ENCODE data around the gene ITCH. TPM values are rescaled to one million over a fixed set of nuclear protein-coding genes. Genes with fewer than 3 reads are reported as not detected.

The ITCH gene
- polyA plus RNA-seq, 1 donor from 2014 or later: 39.5 TPM

- H3K36me3 ChIP-seq (ENCODE audit: insufficient read depth, low read length): no peaks in the 10 kb centered on the region
Measured at GRCh38 chr20:34461779-34462087, 98.7 kb downstream of the ITCH start.

DNA sequence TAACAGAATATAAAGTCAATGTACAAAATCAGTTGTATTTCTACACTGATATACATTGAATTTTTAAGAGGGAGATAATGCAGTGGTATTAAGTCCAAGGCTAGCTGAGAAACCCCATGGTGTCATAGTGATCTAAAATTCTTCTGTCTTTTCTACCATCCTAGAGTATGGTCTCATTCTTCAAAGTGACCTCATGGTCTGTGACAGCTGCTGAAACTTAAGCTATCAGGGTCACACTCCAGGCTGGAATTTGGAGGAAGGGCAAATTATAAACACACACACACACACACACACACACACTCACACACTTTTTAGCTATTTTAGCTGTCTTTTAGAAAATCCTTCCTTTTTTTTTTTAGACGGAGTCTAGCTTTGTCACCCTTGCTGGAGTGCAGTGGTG is 105.9 kb downstream of the ITCH start:
- H3K79me2 ChIP-seq (replicated peaks; ENCODE audit: insufficient read depth, low read length): no peaks in the 10 kb centered on the region
- H2AFZ ChIP-seq (ENCODE audit: low read depth, low read length): no peak overlapping the region
- no peaks in the 10 kb centered on the region for H3K9me2 ChIP-seq (ENCODE audit: insufficient read depth, low read length)
- H3K9me3 ChIP-seq (ENCODE audit: low read length): no peaks in the 10 kb centered on the region
- H3K27me3 ChIP-seq (ENCODE audit: insufficient read depth, low read depth, low read length): no peaks in the 10 kb centered on the region
- no peak for TF ChIP-seq EZH2 (IDR thresholded peaks at IDR 0.05; ENCODE audit: borderline replicate concordance, insufficient read depth, low read length, poor library complexity, severe bottlenecking)
- TF ChIP-seq RAD21 (conservative IDR thresholded peaks at IDR 0.05): no peak
- no peak for TF ChIP-seq REST (IDR thresholded peaks at IDR 0.05; ENCODE audit: borderline replicate concordance)
- TF ChIP-seq SMC3 (conservative IDR thresholded peaks at IDR 0.05; ENCODE audit: poor library complexity): no peak
- no peak for TF ChIP-seq TAF1 (IDR thresholded peaks at IDR 0.05; ENCODE audit: low read depth)
- no peak for TF ChIP-seq POLR2AphosphoS5 (IDR thresholded peaks at IDR 0.05)
- TF ChIP-seq EP300 (conservative IDR thresholded peaks at IDR 0.05; ENCODE audit: poor library complexity, severe bottlenecking): no peak
- TF ChIP-seq, protein P1, sequence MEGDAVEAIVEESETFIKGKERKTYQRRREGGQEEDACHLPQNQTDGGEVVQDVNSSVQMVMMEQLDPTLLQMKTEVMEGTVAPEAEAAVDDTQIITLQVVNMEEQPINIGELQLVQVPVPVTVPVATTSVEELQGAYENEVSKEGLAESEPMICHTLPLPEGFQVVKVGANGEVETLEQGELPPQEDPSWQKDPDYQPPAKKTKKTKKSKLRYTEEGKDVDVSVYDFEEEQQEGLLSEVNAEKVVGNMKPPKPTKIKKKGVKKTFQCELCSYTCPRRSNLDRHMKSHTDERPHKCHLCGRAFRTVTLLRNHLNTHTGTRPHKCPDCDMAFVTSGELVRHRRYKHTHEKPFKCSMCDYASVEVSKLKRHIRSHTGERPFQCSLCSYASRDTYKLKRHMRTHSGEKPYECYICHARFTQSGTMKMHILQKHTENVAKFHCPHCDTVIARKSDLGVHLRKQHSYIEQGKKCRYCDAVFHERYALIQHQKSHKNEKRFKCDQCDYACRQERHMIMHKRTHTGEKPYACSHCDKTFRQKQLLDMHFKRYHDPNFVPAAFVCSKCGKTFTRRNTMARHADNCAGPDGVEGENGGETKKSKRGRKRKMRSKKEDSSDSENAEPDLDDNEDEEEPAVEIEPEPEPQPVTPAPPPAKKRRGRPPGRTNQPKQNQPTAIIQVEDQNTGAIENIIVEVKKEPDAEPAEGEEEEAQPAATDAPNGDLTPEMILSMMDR (IDR thresholded peaks at IDR 0.05; ENCODE audit: poor library complexity, severe bottlenecking): no peak
- no peak overlapping the region for H3K9ac ChIP-seq (ENCODE audit: low read length)
- no peaks in the 10 kb centered on the region for H3K36me3 ChIP-seq (ENCODE audit: insufficient read depth, low read length)
- H3K4me2 ChIP-seq (ENCODE audit: low read length): no peak overlapping the region
- H3F3A ChIP-seq (ENCODE audit: insufficient read depth, low read length, poor library complexity, severe bottlenecking): no peaks in the 10 kb centered on the region
- H3K4me3 ChIP-seq (ENCODE audit: low read length): no peak overlapping the region
- no peak overlapping the region for H3K27ac ChIP-seq (ENCODE audit: low read length)
- no peaks in the 10 kb centered on the region for H4K20me1 ChIP-seq (ENCODE audit: insufficient read depth)

More at GRCh38 chr20:34461779-34462087, 98.7 kb downstream of the ITCH start:
- no peak for TF ChIP-seq EZH2 (IDR thresholded peaks at IDR 0.05; ENCODE audit: borderline replicate concordance, insufficient read depth, low read length, poor library complexity, severe bottlenecking)
- TF ChIP-seq POLR2AphosphoS5 (IDR thresholded peaks at IDR 0.05): no peak
- TF ChIP-seq TAF1 (IDR thresholded peaks at IDR 0.05; ENCODE audit: low read depth): no peak
- H3K4me2 ChIP-seq (ENCODE audit: low read length): no peak overlapping the region
- H3F3A ChIP-seq (ENCODE audit: insufficient read depth, low read length, poor library complexity, severe bottlenecking): no peaks in the 10 kb centered on the region
- no peak overlapping the region for H2AFZ ChIP-seq (ENCODE audit: low read depth, low read length)
- H3K9me2 ChIP-seq (ENCODE audit: insufficient read depth, low read length): no peaks in the 10 kb centered on the region
- H3K9me3 ChIP-seq (ENCODE audit: low read length): no peaks in the 10 kb centered on the region
- no peak overlapping the region for H3K27ac ChIP-seq (ENCODE audit: low read length)
- no peaks in the 10 kb centered on the region for H4K20me1 ChIP-seq (ENCODE audit: insufficient read depth)
- H3K27me3 ChIP-seq (ENCODE audit: insufficient read depth, low read depth, low read length): no peaks in the 10 kb centered on the region
- no peaks in the 10 kb centered on the region for H3K79me2 ChIP-seq (replicated peaks; ENCODE audit: insufficient read depth, low read length)
- no peak overlapping the region for H3K4me3 ChIP-seq (ENCODE audit: low read length)
- no peak overlapping the region for H3K9ac ChIP-seq (ENCODE audit: low read length)

DNA sequence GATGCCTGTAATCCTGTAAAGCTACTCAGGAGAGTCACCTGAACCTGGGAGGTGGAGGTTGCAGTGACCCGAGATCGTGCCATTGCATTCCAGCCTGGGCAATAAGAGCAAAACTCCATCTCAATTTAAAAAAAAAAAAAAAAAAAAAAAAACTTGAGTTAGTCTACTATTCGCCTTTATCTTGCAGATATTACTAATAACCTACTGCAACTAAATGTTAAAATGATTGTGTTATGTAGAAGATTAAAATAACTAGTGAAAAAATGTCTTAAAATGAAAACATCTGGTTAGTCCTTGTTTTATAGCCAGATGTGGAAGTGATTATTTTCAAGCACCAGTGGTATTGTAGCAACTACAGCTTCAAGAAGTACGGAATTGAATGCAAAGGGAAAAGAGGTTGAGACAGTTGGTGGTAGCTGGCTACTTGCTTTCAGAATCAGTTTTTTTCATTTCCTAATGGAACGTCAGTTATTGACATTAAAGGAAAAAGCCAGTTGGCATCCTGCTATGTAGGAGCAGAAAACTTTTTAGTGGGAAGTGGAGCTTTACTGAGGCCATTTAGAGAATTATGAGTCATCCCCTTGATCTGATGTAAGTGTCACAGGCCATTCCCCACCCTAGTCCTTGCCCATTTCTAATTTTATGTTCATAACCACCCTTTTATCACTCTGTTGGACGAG is 109.3 kb downstream of the ITCH start:
- Histone ChIP-seq H3K27ac (ENCODE audit: low read length) (no peak overlapping the region), H3K4me3 (ENCODE audit: low read length) (no peak overlapping the region), H3K9ac (ENCODE audit: low read length) (no peak overlapping the region), H4K20me1 (ENCODE audit: insufficient read depth) (no peaks in the 10 kb centered on the region), H2AFZ (ENCODE audit: low read depth, low read length) (no peak overlapping the region), H3K36me3 (ENCODE audit: insufficient read depth, low read length) (no peaks in the 10 kb centered on the region), H3K79me2 (replicated peaks; ENCODE audit: insufficient read depth, low read length) (no peaks in the 10 kb centered on the region), H3K9me3 (ENCODE audit: low read length) (no peaks in the 10 kb centered on the region), H3K9me2 (ENCODE audit: insufficient read depth, low read length) (no peaks in the 10 kb centered on the region), H3F3A (ENCODE audit: insufficient read depth, low read length, poor library complexity, severe bottlenecking) (no peaks in the 10 kb centered on the region), H3K4me2 (ENCODE audit: low read length) (no peak overlapping the region), H3K27me3 (ENCODE audit: insufficient read depth, low read depth, low read length) (no peaks in the 10 kb centered on the region)
- no peak for TF ChIP-seq MXI1 (conservative IDR thresholded peaks at IDR 0.05; ENCODE audit: poor library complexity, severe bottlenecking)
- TF ChIP-seq POLR2AphosphoS5 (IDR thresholded peaks at IDR 0.05): no peak
- TF ChIP-seq RAD21 (conservative IDR thresholded peaks at IDR 0.05): no peak
- TF ChIP-seq EZH2 (IDR thresholded peaks at IDR 0.05; ENCODE audit: borderline replicate concordance, insufficient read depth, low read length, poor library complexity, severe bottlenecking): no peak
- TF ChIP-seq, protein P1 (IDR thresholded peaks at IDR 0.05; ENCODE audit: poor library complexity, severe bottlenecking): no peak
- no peak for TF ChIP-seq TAF1 (IDR thresholded peaks at IDR 0.05; ENCODE audit: low read depth)
- no peak for TF ChIP-seq SMC3 (conservative IDR thresholded peaks at IDR 0.05; ENCODE audit: poor library complexity)
- TF ChIP-seq REST (IDR thresholded peaks at IDR 0.05; ENCODE audit: borderline replicate concordance): no peak

Data from neural cell (in vitro differentiated cells).